ENCODE measurements around the gene CDH2.
"Not testable (repeated sequence)": the region's sequence is repeated elsewhere in the genome, so short reads cannot be mapped to it uniquely, and the experiment has no call there.

Gene CDH2

DNA sequence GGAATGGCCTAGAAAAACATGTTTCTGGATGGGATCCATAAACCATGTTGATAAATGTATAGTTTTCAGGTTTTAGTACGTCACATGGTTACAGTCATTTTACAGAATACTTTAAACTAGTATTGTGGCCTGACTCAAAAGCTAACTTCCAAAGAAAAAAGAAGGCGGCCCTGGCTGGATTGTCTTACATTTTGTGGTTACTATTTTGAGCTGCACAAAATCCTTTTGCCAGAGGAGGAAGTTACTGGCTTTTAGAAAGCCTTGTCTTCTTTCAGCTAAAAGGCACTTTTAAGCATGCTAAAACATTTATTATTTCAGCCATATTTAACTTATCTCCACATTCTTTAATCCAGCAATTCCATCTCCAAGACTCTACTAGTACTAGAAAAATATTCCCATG lies 227.9 kb downstream of the CDH2 start:
- Histone ChIP-seq H3K4me3 (ENCODE audit: low read depth in 1 of 2, low read length in 2 of 2) (no peak overlapping the region), H3K9me3 (ENCODE audit: control insufficient read depth in 1 of 2, low read length in 2 of 2) (no peaks in the 10 kb centered on the region), H3K4me1 (ENCODE audit: control insufficient read depth in 1 of 2, insufficient read depth in 2 of 2, low read length in 2 of 2) (no peaks in the 10 kb centered on the region), H3K27ac (ENCODE audit: low read length) (no peak overlapping the region), H3K27me3 (ENCODE audit: low read depth, low read length) (no peaks in the 10 kb centered on the region), H3K36me3 (ENCODE audit: control insufficient read depth in 1 of 2, insufficient read depth in 2 of 2, low read length in 2 of 2) (no peaks in the 10 kb centered on the region)

DNA sequence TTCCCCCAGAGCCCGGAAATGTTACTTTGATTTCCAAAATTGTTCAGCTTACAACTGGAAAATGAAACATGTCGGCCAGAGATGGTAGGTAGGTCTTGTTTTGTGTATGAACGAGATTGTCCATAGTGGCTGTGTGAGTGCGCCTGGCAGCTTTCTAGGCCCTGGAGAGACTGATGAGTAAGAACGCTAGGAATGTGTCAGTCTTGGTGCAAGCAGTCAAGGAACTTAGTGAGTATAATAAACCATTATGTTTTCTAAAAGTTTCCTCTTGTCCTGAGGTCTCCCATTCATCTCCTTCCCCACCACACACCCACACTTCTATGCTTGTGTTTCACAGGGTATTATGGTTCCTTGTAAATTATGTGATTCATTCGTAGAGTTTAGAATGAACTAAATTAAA lies 234.2 kb downstream of the CDH2 start:
- H3K4me1 ChIP-seq (ENCODE audit: control insufficient read depth in 1 of 2, insufficient read depth in 2 of 2, low read length in 2 of 2) = no peaks in the 10 kb centered on the region
- no peak overlapping the region for H3K4me3 ChIP-seq (ENCODE audit: low read depth in 1 of 2, low read length in 2 of 2)
- H3K36me3 ChIP-seq (ENCODE audit: control insufficient read depth in 1 of 2, insufficient read depth in 2 of 2, low read length in 2 of 2) = no peaks in the 10 kb centered on the region
- no peaks in the 10 kb centered on the region for H3K27me3 ChIP-seq (ENCODE audit: low read depth, low read length)
- H3K27ac ChIP-seq (ENCODE audit: low read length) = no peak overlapping the region
- H3K9me3 ChIP-seq (ENCODE audit: control insufficient read depth in 1 of 2, low read length in 2 of 2) = no peaks in the 10 kb centered on the region

DNA sequence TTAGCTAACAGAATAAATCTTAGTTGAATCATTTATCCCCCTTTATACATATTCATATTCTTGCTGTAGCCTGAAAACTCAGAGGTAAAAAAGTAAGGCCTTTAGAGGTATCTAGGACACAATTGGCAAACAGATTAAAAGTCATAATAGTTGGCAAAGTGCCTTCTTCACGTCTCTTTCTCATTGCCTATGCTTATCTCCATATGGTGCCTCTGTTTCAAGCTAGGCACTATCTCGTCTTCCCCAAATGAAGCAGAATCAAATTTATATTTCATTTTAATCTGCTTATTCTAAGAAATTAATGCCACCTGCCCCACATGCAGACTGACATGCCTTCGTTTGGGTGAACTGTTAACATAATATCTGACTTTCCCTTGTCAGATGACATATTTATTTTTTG lies 245.4 kb downstream of the CDH2 start:
- H3K27me3 ChIP-seq (ENCODE audit: low read depth, low read length) = no peaks in the 10 kb centered on the region
- H3K36me3 ChIP-seq (ENCODE audit: control insufficient read depth in 1 of 2, insufficient read depth in 2 of 2, low read length in 2 of 2) = no peaks in the 10 kb centered on the region
- H3K27ac ChIP-seq (ENCODE audit: low read length) = no peak overlapping the region
- no peaks in the 10 kb centered on the region for H3K9me3 ChIP-seq (ENCODE audit: control insufficient read depth in 1 of 2, low read length in 2 of 2)
- no peak overlapping the region for H3K4me3 ChIP-seq (ENCODE audit: low read depth in 1 of 2, low read length in 2 of 2)
- H3K4me1 ChIP-seq (ENCODE audit: control insufficient read depth in 1 of 2, insufficient read depth in 2 of 2, low read length in 2 of 2) = no peaks in the 10 kb centered on the region

DNA sequence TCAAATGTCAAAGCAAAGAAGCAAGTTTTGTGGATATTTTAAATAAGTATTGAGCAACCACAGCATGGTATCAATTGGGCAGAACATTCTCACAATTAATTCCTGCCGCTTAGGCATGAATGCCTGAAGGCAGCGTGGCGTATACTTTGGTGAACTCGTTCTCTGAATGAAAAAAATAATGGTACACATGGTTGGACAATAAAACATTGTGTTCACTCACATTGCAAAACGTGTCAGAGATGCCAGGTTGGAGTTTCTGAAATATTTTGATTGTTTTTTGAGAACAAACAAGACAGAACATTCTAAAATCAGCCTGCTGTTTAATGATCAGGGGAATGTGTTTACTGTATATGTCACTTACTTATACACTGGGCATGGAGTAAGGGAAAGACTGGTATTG lies 254.2 kb downstream of the CDH2 start:
- H3K27ac ChIP-seq (ENCODE audit: low read length) = no peak overlapping the region
- H3K4me1 ChIP-seq (ENCODE audit: control insufficient read depth in 1 of 2, insufficient read depth in 2 of 2, low read length in 2 of 2) = no peaks in the 10 kb centered on the region
- H3K27me3 ChIP-seq (ENCODE audit: low read depth, low read length) = no peaks in the 10 kb centered on the region

GRCh38 chr18:27921904-27922751 lies 254.8 kb downstream of the CDH2 start:
- Histone ChIP-seq H3K27ac (ENCODE audit: low read length) (no peak overlapping the region), H3K27me3 (ENCODE audit: low read depth, low read length) (no peaks in the 10 kb centered on the region), H3K4me1 (ENCODE audit: control insufficient read depth in 1 of 2, insufficient read depth in 2 of 2, low read length in 2 of 2) (no peaks in the 10 kb centered on the region), H3K9me3 (ENCODE audit: control insufficient read depth in 1 of 2, low read length in 2 of 2) (no peaks in the 10 kb centered on the region), H3K4me3 (ENCODE audit: low read depth in 1 of 2, low read length in 2 of 2) (no peak overlapping the region), H3K36me3 (ENCODE audit: control insufficient read depth in 1 of 2, insufficient read depth in 2 of 2, low read length in 2 of 2) (no peaks in the 10 kb centered on the region)

More for the DNA sequence above, 254.2 kb downstream of the CDH2 start:
- no peak overlapping the region for H3K4me3 ChIP-seq (ENCODE audit: low read depth in 1 of 2, low read length in 2 of 2)
- H3K36me3 ChIP-seq (ENCODE audit: control insufficient read depth in 1 of 2, insufficient read depth in 2 of 2, low read length in 2 of 2) = no peaks in the 10 kb centered on the region
- H3K9me3 ChIP-seq (ENCODE audit: control insufficient read depth in 1 of 2, low read length in 2 of 2) = no peaks in the 10 kb centered on the region

DNA sequence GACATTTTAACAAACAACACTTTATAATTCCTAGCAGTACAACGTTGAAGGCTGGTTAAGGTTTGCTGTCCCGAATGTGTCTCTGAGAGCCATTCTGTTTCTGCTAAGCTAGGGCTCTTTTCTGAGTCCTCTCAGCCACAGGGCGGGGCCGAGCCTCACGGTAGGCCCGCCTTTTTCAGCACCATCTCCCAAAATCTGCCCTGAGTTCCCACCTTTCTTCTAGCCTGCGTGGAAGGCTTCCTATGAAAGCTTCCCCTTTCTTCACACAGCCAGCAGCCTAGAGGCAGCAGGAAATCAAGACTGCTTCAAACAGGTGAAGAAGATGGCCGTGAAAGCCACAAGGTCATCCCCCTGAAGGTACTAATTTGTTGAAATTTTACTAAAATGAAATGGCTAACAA lies 255.5 kb downstream of the CDH2 start:
- Histone ChIP-seq H3K27me3 (ENCODE audit: low read depth, low read length) (no peaks in the 10 kb centered on the region), H3K27ac (ENCODE audit: low read length) (no peak overlapping the region), H3K4me1 (ENCODE audit: control insufficient read depth in 1 of 2, insufficient read depth in 2 of 2, low read length in 2 of 2) (no peaks in the 10 kb centered on the region), H3K9me3 (ENCODE audit: control insufficient read depth in 1 of 2, low read length in 2 of 2) (no peaks in the 10 kb centered on the region), H3K36me3 (ENCODE audit: control insufficient read depth in 1 of 2, insufficient read depth in 2 of 2, low read length in 2 of 2) (no peaks in the 10 kb centered on the region), H3K4me3 (ENCODE audit: low read depth in 1 of 2, low read length in 2 of 2) (no peak overlapping the region)

- Histone ChIP-seq H3K4me1 (ENCODE audit: control insufficient read depth in 1 of 2, insufficient read depth in 2 of 2, low read length in 2 of 2) (no peaks in the 10 kb centered on the region), H3K36me3 (ENCODE audit: control insufficient read depth in 1 of 2, insufficient read depth in 2 of 2, low read length in 2 of 2) (no peaks in the 10 kb centered on the region), H3K9me3 (ENCODE audit: control insufficient read depth in 1 of 2, low read length in 2 of 2) (no peaks in the 10 kb centered on the region), H3K4me3 (ENCODE audit: low read depth in 1 of 2, low read length in 2 of 2) (no peak overlapping the region), H3K27ac (ENCODE audit: low read length) (no peak overlapping the region), H3K27me3 (ENCODE audit: low read depth, low read length) (no peaks in the 10 kb centered on the region)
These were observed 256.1 kb downstream of the CDH2 start for GRCh38 chr18:27920836-27921235.

DNA sequence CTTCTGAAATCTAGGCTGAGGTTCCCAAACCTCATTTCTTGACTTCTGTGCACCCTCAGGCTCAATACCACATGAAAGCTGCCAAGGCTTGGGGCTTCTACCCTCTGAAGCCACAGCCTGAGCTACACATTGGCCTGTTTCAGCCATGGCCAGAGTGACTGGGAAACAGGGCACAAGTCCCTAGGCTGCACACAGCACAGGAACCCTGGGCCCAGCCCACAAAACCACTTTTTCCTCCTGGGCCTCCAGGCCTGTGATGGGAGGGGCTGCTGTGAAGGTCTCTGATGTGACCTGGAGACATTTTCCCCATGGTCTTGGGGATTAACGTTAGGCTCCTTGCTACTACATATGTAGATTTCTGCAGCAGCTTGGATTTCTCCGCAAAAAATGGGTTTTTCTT lies 270.7 kb downstream of the CDH2 start:
- not testable (repeated sequence) for H3K36me3 ChIP-seq (ENCODE audit: control insufficient read depth in 1 of 2, insufficient read depth in 2 of 2, low read length in 2 of 2); H3K9me3 ChIP-seq (ENCODE audit: control insufficient read depth in 1 of 2, low read length in 2 of 2); H3K27ac ChIP-seq (ENCODE audit: low read length); H3K4me1 ChIP-seq (ENCODE audit: control insufficient read depth in 1 of 2, insufficient read depth in 2 of 2, low read length in 2 of 2); H3K4me3 ChIP-seq (ENCODE audit: low read depth in 1 of 2, low read length in 2 of 2); H3K27me3 ChIP-seq (ENCODE audit: low read depth, low read length)

DNA sequence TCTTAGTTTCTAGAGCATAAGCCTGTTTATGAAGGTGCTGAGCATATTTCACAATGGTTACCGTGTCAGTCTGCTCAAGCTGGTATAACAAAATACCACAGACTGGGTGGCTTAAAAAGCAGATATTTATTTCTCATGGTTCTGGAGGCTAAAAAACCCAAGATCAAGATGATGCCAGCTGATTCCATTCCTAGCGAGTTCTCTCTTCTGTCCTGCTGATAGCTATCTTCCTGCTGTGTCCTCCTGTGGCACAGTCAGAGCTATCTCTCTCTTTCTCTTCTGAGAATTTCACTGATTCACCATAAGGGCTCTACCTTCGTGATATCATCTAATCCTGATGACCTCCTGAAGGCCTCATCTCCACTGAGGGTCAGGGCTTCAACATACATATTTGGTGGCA lies 273.0 kb downstream of the CDH2 start:
- H3K36me3 ChIP-seq (ENCODE audit: control insufficient read depth in 1 of 2, insufficient read depth in 2 of 2, low read length in 2 of 2) = no peaks in the 10 kb centered on the region
- H3K27me3 ChIP-seq (ENCODE audit: low read depth, low read length) = no peaks in the 10 kb centered on the region
- no peak overlapping the region for H3K27ac ChIP-seq (ENCODE audit: low read length)
- no peaks in the 10 kb centered on the region for H3K9me3 ChIP-seq (ENCODE audit: control insufficient read depth in 1 of 2, low read length in 2 of 2)
- H3K4me3 ChIP-seq (ENCODE audit: low read depth in 1 of 2, low read length in 2 of 2) = no peak overlapping the region
- no peaks in the 10 kb centered on the region for H3K4me1 ChIP-seq (ENCODE audit: control insufficient read depth in 1 of 2, insufficient read depth in 2 of 2, low read length in 2 of 2)

GRCh38 chr18:27901424-27902226 lies 275.3 kb downstream of the CDH2 start:
- H3K4me3 ChIP-seq (ENCODE audit: low read depth in 1 of 2, low read length in 2 of 2) = no peak overlapping the region
- no peaks in the 10 kb centered on the region for H3K27me3 ChIP-seq (ENCODE audit: low read depth, low read length)
- no peak overlapping the region for H3K27ac ChIP-seq (ENCODE audit: low read length)
- no peaks in the 10 kb centered on the region for H3K4me1 ChIP-seq (ENCODE audit: control insufficient read depth in 1 of 2, insufficient read depth in 2 of 2, low read length in 2 of 2)
- no peaks in the 10 kb centered on the region for H3K9me3 ChIP-seq (ENCODE audit: control insufficient read depth in 1 of 2, low read length in 2 of 2)
- no peaks in the 10 kb centered on the region for H3K36me3 ChIP-seq (ENCODE audit: control insufficient read depth in 1 of 2, insufficient read depth in 2 of 2, low read length in 2 of 2)

Measured in muscle layer of duodenum (tissue), 2 donors.